NCI-H187 (cell line): ENCODE data around the gene SLC16A9.
"Not testable (repeated sequence)": the region's sequence is repeated elsewhere in the genome, so short reads cannot be mapped to it uniquely, and the experiment has no call there.

ENCODE experiments used
- DNase-seq, 2 experiments: peaks; one replicate each; lab custom pipeline; 2025; lab: John Stamatoyannopoulos, UW

The SLC16A9 gene

GRCh38 chr10:59675812-59676211, 33.8 kb downstream of the SLC16A9 start:
- DNase-seq, result no peak

- DNase-seq, result no peak
Observed at GRCh38 chr10:59674215-59674836, 35.3 kb downstream of the SLC16A9 start.

- no peak for DNase-seq
Observed at GRCh38 chr10:59672150-59672875, 37.3 kb downstream of the SLC16A9 start.

- DNase-seq, result no peak
Observed at GRCh38 chr10:59670269-59670668, 39.4 kb downstream of the SLC16A9 start.

- DNase-seq, result peak in 1 of 2 experiments; percentile 16
Observed at GRCh38 chr10:59668096-59668495, 41.6 kb downstream of the SLC16A9 start.

- DNase-seq, result no peak
Observed at GRCh38 chr10:59666310-59666709, 43.3 kb downstream of the SLC16A9 start.

GRCh38 chr10:59663213-59663612, 46.4 kb downstream of the SLC16A9 start:
- not testable (repeated sequence) for DNase-seq

GRCh38 chr10:59657724-59658123, 51.9 kb downstream of the SLC16A9 start:
- no peak for DNase-seq

- no peak for DNase-seq
Observed at GRCh38 chr10:59655309-59655708, 54.3 kb downstream of the SLC16A9 start.

GRCh38 chr10:59654007-59654406, 55.6 kb downstream of the SLC16A9 start:
- no peak for DNase-seq

- no peak for DNase-seq
Observed at GRCh38 chr10:59651902-59652301, 57.7 kb downstream of the SLC16A9 start.

GRCh38 chr10:59649606-59650346, 59.9 kb downstream of the SLC16A9 start:
- DNase-seq, result no peak

- no peak for DNase-seq
Observed at GRCh38 chr10:59648711-59649201, 60.9 kb downstream of the SLC16A9 start.

GRCh38 chr10:59644841-59645240, 64.8 kb downstream of the SLC16A9 start:
- no peak for DNase-seq

GRCh38 chr10:59641688-59642087, 68.0 kb downstream of the SLC16A9 start:
- not testable (repeated sequence) for DNase-seq

GRCh38 chr10:59635502-59636290, 74.0 kb downstream of the SLC16A9 start:
- no peak for DNase-seq

- DNase-seq, result no peak
Observed at GRCh38 chr10:59634102-59634501, 75.5 kb downstream of the SLC16A9 start.

GRCh38 chr10:59633063-59633462, 76.6 kb downstream of the SLC16A9 start:
- DNase-seq, result no peak

- DNase-seq, result no peak
Observed at GRCh38 chr10:59631882-59632807, 77.5 kb downstream of the SLC16A9 start.

GRCh38 chr10:59631237-59631636, 78.4 kb downstream of the SLC16A9 start:
- DNase-seq, result no peak

GRCh38 chr10:59628965-59629364, 80.7 kb downstream of the SLC16A9 start:
- no peak for DNase-seq
